Endothelial cell of umbilical vein (primary cell): Measurements from ENCODE around the gene MAN1A1. TPM values are rescaled to one million over a fixed set of nuclear protein-coding genes. Genes with fewer than 3 reads are reported as not detected.

Experiments used
- BruUV-seq: library from RNA; stranded (reverse); fragments of 400-500 nt; replicated peaks from 2 replicates; lab custom pipeline; 2021; lab: Mats Ljungman, UMichigan
- CTCF ChIA-PET: fragments of 300-600, 350-600 bp; sonication (Branson Sonifier 250); formaldehyde crosslinking; loops from one replicate; lab custom pipeline; 2021; ENCODE audit warnings: antibody characterized with exemption, inconsistent platforms; lab: Charles Lee
- POLR2A ChIA-PET: fragments of 300-600, 350-600 bp; sonication (Branson Sonifier 250); formaldehyde crosslinking; loops from one replicate; lab custom pipeline; 2021; ENCODE audit warnings: antibody characterized with exemption, inconsistent platforms; lab: Charles Lee
- DNase-seq: peaks from one replicate; pipeline ENCODE4 v3.0.0-alpha.2; 2011; ENCODE audit warnings: low read depth, low spot score
- FAIRE-seq: peaks from 2 replicates; lab custom pipeline; 2011; peaks lifted over from hg19 to GRCh38; lab: Jason Lieb, UNC
- H2AFZ ChIP-seq: 2 replicates; pipeline ENCODE4 v1.6.0; 2012; ENCODE audit warnings: low read depth, low read length, control low read depth, inconsistent platforms
- H3K27ac ChIP-seq: 2 replicates; pipeline ENCODE4 v1.5.1; 2011; ENCODE audit warnings: low read depth, mild to moderate bottlenecking, control low read depth, low read length, moderate library complexity; ENCODE audit not compliant: insufficient read depth
- H3K27me3 ChIP-seq, 2 experiments: 2 replicates each; pipeline versions ENCODE4 v1.6.0 to v1.6.1; 2011; ENCODE audit warnings: low read length in 2 of 2, mixed read lengths in 1 of 2; ENCODE audit not compliant: control insufficient read depth in 2 of 2, insufficient read depth in 2 of 2
- H3K36me3 ChIP-seq, 2 experiments: 2 replicates in 1 of 2; 3 replicates in 1 of 2; pipeline ENCODE4 v1.5.1; 2011; ENCODE audit warnings: low read length in 2 of 2, mild to moderate bottlenecking in 1 of 2, moderate library complexity in 1 of 2; ENCODE audit not compliant: control insufficient read depth in 2 of 2, insufficient read depth in 2 of 2; ENCODE audit errors: extremely low read depth in 1 of 2
- H3K4me1 ChIP-seq: 3 replicates; pipeline ENCODE4 v1.5.1; 2011; ENCODE audit warnings: mild to moderate bottlenecking, low read length; ENCODE audit not compliant: control insufficient read depth, insufficient read depth; ENCODE audit errors: extremely low read depth
- H3K4me2 ChIP-seq: 2 replicates; pipeline ENCODE4 v1.6.1; 2011; ENCODE audit warnings: low read length, control low read depth, mixed read lengths; ENCODE audit not compliant: insufficient read depth
- H3K4me3 ChIP-seq, 3 experiments: fragments of 200-600 bp in 1 of 3; sonication (generic), shearing (Covaris generic) in 1 of 3; replicated peaks in 1 of 3; 2 replicates each; pipeline ENCODE4 v1.5.1; 2011 to 2016; ENCODE audit warnings: control low read depth in 3 of 3, low read length in 3 of 3, mild to moderate bottlenecking in 2 of 3, inconsistent platforms in 1 of 3, low read depth in 1 of 3, moderate library complexity in 1 of 3; ENCODE audit not compliant: insufficient read depth in 1 of 3
- H3K79me2 ChIP-seq: 2 replicates; pipeline ENCODE4 v1.6.0; 2012; ENCODE audit warnings: low read length, inconsistent platforms; ENCODE audit not compliant: control insufficient read depth, insufficient read depth
- H3K9ac ChIP-seq: replicated peaks from 2 replicates; pipeline ENCODE3; 2011; ENCODE audit warnings: low read length, control low read depth; ENCODE audit not compliant: insufficient read depth; ENCODE audit errors: extremely low read depth
- H3K9me1 ChIP-seq: replicated peaks from 3 replicates; pipeline ENCODE4 v1.6.0; 2011; ENCODE audit warnings: mild to moderate bottlenecking, low read length; ENCODE audit not compliant: control insufficient read depth, insufficient read depth; ENCODE audit errors: extremely low read depth
- H3K9me3 ChIP-seq: replicated peaks from 2 replicates; pipeline ENCODE4 v1.5.1; 2012; ENCODE audit warnings: low read length, inconsistent platforms; ENCODE audit not compliant: control insufficient read depth, insufficient read depth
- H4K20me1 ChIP-seq: replicated peaks from 2 replicates; pipeline ENCODE3; 2011; ENCODE audit warnings: mild to moderate bottlenecking, low read length; ENCODE audit not compliant: control insufficient read depth, insufficient read depth; ENCODE audit errors: extremely low read depth
- EZH2 ChIP-seq: IDR thresholded peaks from 2 replicates; pipeline ENCODE4 v1.6.1; 2012; ENCODE audit warnings: borderline replicate concordance, low read depth, mild to moderate bottlenecking, moderate library complexity, low read length, inconsistent platforms; ENCODE audit not compliant: severe bottlenecking
- JUN ChIP-seq: IDR thresholded peaks from 2 replicates; pipeline ENCODE4 v1.6.1; 2011; ENCODE audit warnings: borderline replicate concordance, low read depth; ENCODE audit not compliant: insufficient read length, insufficient read depth
- POLR2A ChIP-seq: IDR thresholded peaks from 2 replicates; pipeline ENCODE4 v1.6.1; 2012; ENCODE audit warnings: low read depth, mild to moderate bottlenecking, control low read depth, low read length
- POLR2AphosphoS5 ChIP-seq: IDR thresholded peaks from 2 replicates; pipeline ENCODE4 v1.6.1; 2012; ENCODE audit warnings: low read depth, mild to moderate bottlenecking, control low read depth, low read length, moderate library complexity; ENCODE audit not compliant: insufficient read depth
- dilution Hi-C: fragments of 300-500 bp; cut with MboI; formaldehyde crosslinking; loops from one replicate; pipeline ENCODE4 v1.15.0; 2019; ENCODE audit warnings: low sequenced_read_pairs; ENCODE audit not compliant: extremely low pct_ligation_motif_present
- intact Hi-C: fragments of 100-400 bp; cut with micrococcal nuclease; formaldehyde crosslinking; loops from one replicate; pipeline ENCODE4 v1.10.0; 2022
- polyA plus RNA-seq, 4 experiments: library from polyadenylated mRNA; depleted of rRNA in 3 of 4; stranded (reverse) in 3 of 4; unstranded in 1 of 4; fragments of >200 nt; gene quantifications; 2 replicates each; pipeline versions ENCODE4 v1.2.1 to v1.2.3, GENCODE V29; 2011 to 2012; ENCODE audit warnings: missing spikeins in 1 of 4
- total RNA-seq: library from RNA; stranded (reverse); gene quantifications from 2 replicates; pipeline ENCODE4 v1.2.3, GENCODE V29; 2021
- TF ChIP-seq, protein P1 (sequence below), 2 donors: IDR thresholded peaks; 1 replicate in 1 of 2; 2 replicates in 1 of 2; pipeline ENCODE4 v1.5.1; 2011; ENCODE audit warnings: low read length in 2 of 2, mild to moderate bottlenecking in 2 of 2, moderate library complexity in 2 of 2, control low read depth in 1 of 2, inconsistent platforms in 1 of 2, low read depth in 1 of 2; ENCODE audit not compliant: insufficient read depth in 1 of 2; ENCODE audit errors: extremely low read depth in 1 of 2
- TF ChIP-seq, protein P2 (sequence below): IDR thresholded peaks from 2 replicates; pipeline ENCODE4 v1.6.1; 2011; ENCODE audit not compliant: insufficient read depth, insufficient read length

Gene MAN1A1
- total and polyA plus RNA-seq, 2 donors (not counting 3 experiments of a cell fraction or from before 2014, with no cell fraction given) = 3.3 to 12.9 TPM

DNA sequence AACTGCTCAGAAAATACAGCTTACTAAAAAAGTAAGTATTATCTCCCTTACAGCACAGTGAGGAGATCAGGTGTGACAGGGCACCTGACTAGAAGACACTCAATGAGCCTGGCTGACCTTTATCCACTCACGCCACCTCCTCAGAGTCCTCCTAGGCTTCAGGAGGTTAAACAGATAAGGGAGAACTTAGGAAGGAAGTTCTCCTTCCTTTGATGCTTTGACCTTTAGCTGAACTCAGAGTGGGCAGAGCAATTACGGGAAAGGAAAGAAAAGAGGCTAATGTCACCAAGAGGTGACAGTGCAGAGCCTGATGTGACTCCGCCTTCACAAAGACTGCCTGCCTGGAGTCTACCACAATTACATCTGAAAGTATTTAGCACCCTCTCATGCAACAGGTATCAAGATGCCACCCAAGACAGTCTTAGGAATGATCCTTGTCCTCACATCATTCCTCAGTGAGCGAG lies 36.7 kb downstream of the MAN1A1 start:
- DNase-seq = no peak
- H3K79me2 ChIP-seq = no peaks in the 10 kb centered on the region
- H3K9me1 ChIP-seq = no peaks in the 10 kb centered on the region
- intact Hi-C loops = no loop called here
- H3K4me1 ChIP-seq = peaks cover 18% of the 10 kb centered on the region
- no peak overlapping the region for H3K4me3 ChIP-seq
- H4K20me1 ChIP-seq = no peaks in the 10 kb centered on the region
- ChIA-PET CTCF (interaction anchor here (1.1 kb wide), 1 partner anchor 183 kb away, joined by 3 read pairs; no protein-coding TSS in a partner anchor), POLR2A (no interaction called here)
- H3K9ac ChIP-seq = no peak overlapping the region
- TF ChIP-seq, protein P1, sequence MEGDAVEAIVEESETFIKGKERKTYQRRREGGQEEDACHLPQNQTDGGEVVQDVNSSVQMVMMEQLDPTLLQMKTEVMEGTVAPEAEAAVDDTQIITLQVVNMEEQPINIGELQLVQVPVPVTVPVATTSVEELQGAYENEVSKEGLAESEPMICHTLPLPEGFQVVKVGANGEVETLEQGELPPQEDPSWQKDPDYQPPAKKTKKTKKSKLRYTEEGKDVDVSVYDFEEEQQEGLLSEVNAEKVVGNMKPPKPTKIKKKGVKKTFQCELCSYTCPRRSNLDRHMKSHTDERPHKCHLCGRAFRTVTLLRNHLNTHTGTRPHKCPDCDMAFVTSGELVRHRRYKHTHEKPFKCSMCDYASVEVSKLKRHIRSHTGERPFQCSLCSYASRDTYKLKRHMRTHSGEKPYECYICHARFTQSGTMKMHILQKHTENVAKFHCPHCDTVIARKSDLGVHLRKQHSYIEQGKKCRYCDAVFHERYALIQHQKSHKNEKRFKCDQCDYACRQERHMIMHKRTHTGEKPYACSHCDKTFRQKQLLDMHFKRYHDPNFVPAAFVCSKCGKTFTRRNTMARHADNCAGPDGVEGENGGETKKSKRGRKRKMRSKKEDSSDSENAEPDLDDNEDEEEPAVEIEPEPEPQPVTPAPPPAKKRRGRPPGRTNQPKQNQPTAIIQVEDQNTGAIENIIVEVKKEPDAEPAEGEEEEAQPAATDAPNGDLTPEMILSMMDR (IDR thresholded peaks at IDR 0.05; ENCODE audit: extremely low read depth in 1 of 2, insufficient read depth in 1 of 2, low read depth in 1 of 2, low read length in 2 of 2) = no peak
- TF ChIP-seq, protein P2, sequence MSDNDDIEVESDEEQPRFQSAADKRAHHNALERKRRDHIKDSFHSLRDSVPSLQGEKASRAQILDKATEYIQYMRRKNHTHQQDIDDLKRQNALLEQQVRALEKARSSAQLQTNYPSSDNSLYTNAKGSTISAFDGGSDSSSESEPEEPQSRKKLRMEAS = no peak
- TF ChIP-seq POLR2AphosphoS5 (no peak), EZH2 (no peak), JUN (no peak), POLR2A (no peak)
- H3K9me3 ChIP-seq = no peaks in the 10 kb centered on the region
- dilution Hi-C loops = no loop called here
- no peaks in the 10 kb centered on the region for H3K36me3 ChIP-seq
- no TSS peak for BruUV-seq
- H3K4me2 ChIP-seq = peak overlapping the region; percentile 5
- H2AFZ ChIP-seq = no peak overlapping the region
- no peak for FAIRE-seq
- H3K27ac ChIP-seq = no peak overlapping the region
- H3K27me3 ChIP-seq = no peaks in the 10 kb centered on the region
